Astrocyte (in vitro differentiated cells and primary cell): ENCODE data around the gene C11orf71.

ENCODE experiments used
- CTCF ChIP-seq: IDR thresholded peaks from 2 replicates; pipeline ENCODE4 v1.5.1; 2011; ENCODE audit warnings: low read depth, mild to moderate bottlenecking, inconsistent platforms, low read length, moderate library complexity; ENCODE audit not compliant: insufficient read depth
- EZH2 ChIP-seq: IDR thresholded peaks from 2 replicates; pipeline ENCODE4 v1.6.1; 2012; ENCODE audit warnings: mild to moderate bottlenecking, low read length, inconsistent platforms; ENCODE audit not compliant: insufficient read depth

DNA sequence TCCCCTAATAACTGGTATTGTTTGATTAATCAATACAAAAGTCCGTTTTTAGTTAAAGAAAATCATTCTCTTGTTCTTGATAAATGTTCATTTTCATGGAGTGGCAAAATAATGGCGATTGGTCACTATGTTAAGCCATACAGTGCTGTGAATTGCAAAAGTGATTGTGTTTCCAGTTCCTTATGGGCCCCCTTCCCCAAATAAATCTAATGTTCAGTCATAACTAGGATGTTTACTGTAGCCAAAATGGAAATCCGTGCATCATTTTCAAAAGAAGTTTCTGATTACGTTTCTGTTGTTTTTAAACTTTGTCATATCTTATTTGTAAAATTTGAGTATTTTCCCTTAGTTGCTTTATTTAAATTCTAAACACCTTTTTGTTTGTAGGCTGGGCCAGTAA, 1.0 kb upstream of the C11orf71 start:
- no peak for TF ChIP-seq EZH2
- no peak for TF ChIP-seq CTCF
